BJ (cell line): ENCODE data around the gene GABRB1. TPM values are rescaled to one million over a fixed set of nuclear protein-coding genes. Genes with fewer than 3 reads are reported as not detected.

Experiments
- CTCF ChIA-PET: fragments of 350-600 bp; formaldehyde crosslinking; extraction: SDS; loops from one replicate; lab custom pipeline; 2021; ENCODE audit warnings: antibody characterized with exemption, inconsistent platforms; lab: Yijun Ruan, JAX
- POLR2A ChIA-PET: fragments of 300-600 bp; sonication (Branson Sonifier 250); formaldehyde crosslinking; extraction: SDS; loops from one replicate; lab custom pipeline; 2021; ENCODE audit warnings: antibody characterized with exemption; lab: Charles Lee
- DNase-seq: peaks from one replicate; pipeline ENCODE4 v3.0.0-alpha.2; 2011; ENCODE audit warnings: low read depth
- H3K27me3 ChIP-seq: 2 replicates; pipeline ENCODE4 v1.6.0; 2011; ENCODE audit warnings: low read length; ENCODE audit not compliant: control insufficient read depth, insufficient read depth
- H3K36me3 ChIP-seq: 2 replicates; pipeline ENCODE4 v1.5.1; 2011; ENCODE audit warnings: low read length; ENCODE audit not compliant: control insufficient read depth, insufficient read depth
- H3K4me3 ChIP-seq: 2 replicates; pipeline ENCODE4 v1.5.1; 2011; ENCODE audit warnings: low read depth, mild to moderate bottlenecking, control low read depth, low read length
- CTCF ChIP-seq: IDR thresholded peaks from 2 replicates; pipeline ENCODE4 v1.5.1; 2011; ENCODE audit warnings: low read depth, mild to moderate bottlenecking, control low read depth, inconsistent platforms, low read length, moderate library complexity; ENCODE audit not compliant: insufficient read depth
- polyA plus RNA-seq: library from polyadenylated mRNA; depleted of rRNA; stranded (reverse); fragments of >200 nt; gene quantifications from 2 replicates; pipeline ENCODE4 v1.2.3, GENCODE V29; 2011

The GABRB1 gene
- polyA plus RNA-seq, 1 experiment = not detected

- Histone ChIP-seq H3K4me3 (no peak overlapping the region), H3K36me3 (no peaks in the 10 kb centered on the region), H3K27me3 (no peaks in the 10 kb centered on the region)
- ChIA-PET CTCF (no interaction called here), POLR2A (no interaction called here)
- TF ChIP-seq CTCF = no peak
- DNase-seq = no peak
Measured at GRCh38 chr4:47330866-47331265, 299.5 kb downstream of the GABRB1 start.

DNA sequence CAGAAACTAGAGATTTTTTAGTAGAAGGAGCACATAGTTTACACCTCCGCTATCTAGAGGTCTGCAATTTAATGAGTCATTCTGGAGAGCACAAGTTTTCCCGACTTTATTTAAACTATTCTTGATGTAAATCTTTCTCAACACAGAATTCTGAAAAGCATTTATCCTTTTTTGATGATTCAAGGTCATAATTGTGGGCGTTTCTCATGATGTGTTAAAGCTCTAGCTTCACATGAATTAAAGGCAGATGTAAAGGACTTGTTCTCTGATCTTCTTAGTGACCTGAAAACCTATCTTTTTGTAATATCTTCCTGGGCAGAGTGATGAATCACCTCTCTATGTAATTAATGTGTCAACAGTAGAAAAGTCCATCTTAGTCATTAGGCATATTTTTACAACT is 303.3 kb downstream of the GABRB1 start:
- TF ChIP-seq CTCF = no peak
- POLR2A ChIA-PET = no interaction called here
- CTCF ChIA-PET = no interaction called here
- no peaks in the 10 kb centered on the region; the same call in 1 of the 2 replicates for H3K27me3 ChIP-seq
- no peak overlapping the region for H3K4me3 ChIP-seq
- DNase-seq = no peak
- no peaks in the 10 kb centered on the region for H3K36me3 ChIP-seq

- Histone ChIP-seq H3K4me3 (no peak overlapping the region), H3K36me3 (no peaks in the 10 kb centered on the region), H3K27me3 (no peaks in the 10 kb centered on the region; the same call in 1 of the 2 replicates)
- DNase-seq = no peak
- ChIA-PET POLR2A (no interaction called here), CTCF (interaction anchor here (0.7 kb wide), 1 partner anchor 31 kb away, joined by 4 read pairs; no protein-coding TSS in a partner anchor)
- TF ChIP-seq CTCF = no peak
Measured at GRCh38 chr4:47337893-47338292, 306.5 kb downstream of the GABRB1 start.

DNA sequence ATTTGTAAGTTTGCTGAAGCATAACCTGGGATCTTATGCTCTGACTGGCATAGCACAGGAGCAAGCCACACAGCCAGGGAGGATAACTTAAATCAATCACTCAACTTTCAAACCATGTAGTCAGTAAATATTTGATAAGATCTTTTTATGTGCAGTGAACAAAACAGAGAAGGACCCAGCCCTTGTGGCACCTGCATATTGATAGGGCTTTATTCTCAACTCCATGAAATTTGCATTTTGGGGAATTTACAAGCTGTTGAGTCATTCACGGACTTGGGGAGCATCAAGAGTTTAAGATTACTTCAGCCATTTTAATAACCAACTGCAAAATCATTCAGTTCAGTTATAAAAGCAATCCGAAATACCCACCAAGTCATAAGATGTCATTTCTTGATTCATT is 309.5 kb downstream of the GABRB1 start:
- Histone ChIP-seq H3K4me3 (no peak overlapping the region), H3K36me3 (no peaks in the 10 kb centered on the region), H3K27me3 (no peaks in the 10 kb centered on the region; the same call in 1 of the 2 replicates)
- CTCF ChIA-PET = no interaction called here
- DNase-seq = no peak
- POLR2A ChIA-PET = no interaction called here
- TF ChIP-seq CTCF = no peak

DNA sequence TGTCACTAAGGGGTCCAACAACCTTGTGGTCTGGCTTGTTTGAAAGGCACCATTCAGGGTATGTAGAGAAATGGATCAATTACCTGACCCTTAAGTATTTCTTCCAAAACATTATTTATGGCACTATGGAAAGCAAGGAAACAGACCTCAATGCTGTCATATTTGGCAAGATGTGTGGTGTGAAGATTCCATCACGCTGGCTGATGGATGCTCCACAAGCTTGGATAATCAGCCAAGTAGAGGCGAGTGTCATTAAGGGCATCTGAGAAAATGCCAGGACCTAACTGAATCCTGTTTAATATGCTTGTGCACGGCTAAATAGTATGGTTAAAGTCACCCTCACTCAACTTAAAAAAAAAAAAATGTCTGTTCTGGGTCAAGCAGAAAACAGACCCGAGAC is 311.4 kb downstream of the GABRB1 start:
- Histone ChIP-seq H3K4me3 (no peak overlapping the region), H3K27me3 (no peaks in the 10 kb centered on the region), H3K36me3 (no peaks in the 10 kb centered on the region)
- POLR2A ChIA-PET = no interaction called here
- no peak for DNase-seq
- CTCF ChIA-PET = interaction anchor here (0.8 kb wide), 1 partner anchor 18 kb away, joined by 3 read pairs; no protein-coding TSS in a partner anchor
- TF ChIP-seq CTCF = no peak
